K562 (cell line): ENCODE data around the gene FAM124A.

Source experiments
- BCL6 ChIP-seq: fragments of 250-450 bp; sonication (Bioruptor Pico); IDR thresholded peaks from 2 replicates; pipeline ENCODE4 v1.4.0; 2020
- CAMTA2 ChIP-seq: fragments of 250-450 bp; sonication (Bioruptor Pico); conservative IDR thresholded peaks from 2 replicates; pipeline ENCODE4 v1.5.1; 2022
- TF ChIP-seq, protein P1 (sequence below): sonication (generic); formaldehyde crosslinking; IDR thresholded peaks from 2 replicates; pipeline ENCODE4 v1.8.0; 2023; ENCODE audit warnings: mild to moderate bottlenecking, missing genetic modification reagents
- TF ChIP-seq, protein P2 (sequence below), 3 experiments: IDR thresholded peaks in 2 of 3; conservative IDR thresholded peaks in 1 of 3; 2 replicates each; pipeline ENCODE4 v1.5.1; 2011 to 2012; ENCODE audit warnings: low read length in 3 of 3, mild to moderate bottlenecking in 3 of 3, control low read depth in 2 of 3, improper control_type of control experiment in 1 of 3, inconsistent platforms in 1 of 3, low read depth in 1 of 3, mixed read lengths in 1 of 3, moderate library complexity in 1 of 3; ENCODE audit not compliant: insufficient read depth in 2 of 3
- TF ChIP-seq, protein P3 (sequence below): sonication (generic); formaldehyde crosslinking; IDR thresholded peaks from 2 replicates; pipeline ENCODE4 v1.5.0; 2020; ENCODE audit warnings: missing genetic modification reagents
- TF ChIP-seq, protein P4 (sequence below): sonication (generic); formaldehyde crosslinking; IDR thresholded peaks from 2 replicates; pipeline ENCODE4 v1.8.1; 2023; ENCODE audit warnings: mild to moderate bottlenecking, missing genetic modification reagents, moderate library complexity
- TF ChIP-seq, protein P5 (sequence below), 2 experiments: fragments of 450-650 bp in 1 of 2; sonication (generic) in 1 of 2; formaldehyde crosslinking in 1 of 2; IDR thresholded peaks in 1 of 2; conservative IDR thresholded peaks in 1 of 2; 2 replicates each; pipeline versions ENCODE4 v1.6.1 to v1.8.1; 2016 to 2023; ENCODE audit warnings: mild to moderate bottlenecking in 2 of 2, moderate library complexity in 2 of 2, inconsistent platforms in 1 of 2, missing genetic modification reagents in 1 of 2
- TF ChIP-seq, protein P6 (sequence below), 2 experiments: fragments of 450-650 bp; formaldehyde crosslinking in 1 of 2; IDR thresholded peaks; 2 replicates each; pipeline versions ENCODE4 v1.4.0 to v1.6.1; 2014 to 2020; ENCODE audit warnings: mild to moderate bottlenecking in 2 of 2, borderline replicate concordance in 1 of 2, low read depth in 1 of 2

DNA sequence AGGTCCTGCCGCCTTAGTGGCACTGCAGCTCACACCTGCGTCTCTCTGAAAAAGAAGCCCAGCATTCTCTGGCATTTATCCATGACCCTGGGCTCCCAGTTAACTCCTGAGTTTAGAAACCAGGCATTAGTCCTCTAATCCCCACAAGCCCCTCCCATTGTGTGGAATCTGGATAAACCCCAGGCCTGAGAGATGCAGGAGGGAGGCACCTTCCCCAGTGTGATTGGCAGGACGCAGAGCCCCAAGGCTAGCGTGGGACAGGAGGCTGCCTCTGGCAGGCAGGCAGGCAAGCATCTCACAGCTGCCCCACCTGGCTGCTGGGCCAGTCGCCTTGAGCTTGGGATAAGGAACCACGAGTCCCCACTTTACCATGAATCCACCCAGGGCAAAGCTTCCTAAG, 106.3 kb downstream of the FAM124A start:
- TF ChIP-seq BCL6 (CRISPR knock-in tag) (no peak), CAMTA2 (CRISPR knock-in tag) (no peak)
- TF ChIP-seq, protein P1, sequence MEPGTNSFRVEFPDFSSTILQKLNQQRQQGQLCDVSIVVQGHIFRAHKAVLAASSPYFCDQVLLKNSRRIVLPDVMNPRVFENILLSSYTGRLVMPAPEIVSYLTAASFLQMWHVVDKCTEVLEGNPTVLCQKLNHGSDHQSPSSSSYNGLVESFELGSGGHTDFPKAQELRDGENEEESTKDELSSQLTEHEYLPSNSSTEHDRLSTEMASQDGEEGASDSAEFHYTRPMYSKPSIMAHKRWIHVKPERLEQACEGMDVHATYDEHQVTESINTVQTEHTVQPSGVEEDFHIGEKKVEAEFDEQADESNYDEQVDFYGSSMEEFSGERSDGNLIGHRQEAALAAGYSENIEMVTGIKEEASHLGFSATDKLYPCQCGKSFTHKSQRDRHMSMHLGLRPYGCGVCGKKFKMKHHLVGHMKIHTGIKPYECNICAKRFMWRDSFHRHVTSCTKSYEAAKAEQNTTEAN = no peak
- TF ChIP-seq, protein P2, sequence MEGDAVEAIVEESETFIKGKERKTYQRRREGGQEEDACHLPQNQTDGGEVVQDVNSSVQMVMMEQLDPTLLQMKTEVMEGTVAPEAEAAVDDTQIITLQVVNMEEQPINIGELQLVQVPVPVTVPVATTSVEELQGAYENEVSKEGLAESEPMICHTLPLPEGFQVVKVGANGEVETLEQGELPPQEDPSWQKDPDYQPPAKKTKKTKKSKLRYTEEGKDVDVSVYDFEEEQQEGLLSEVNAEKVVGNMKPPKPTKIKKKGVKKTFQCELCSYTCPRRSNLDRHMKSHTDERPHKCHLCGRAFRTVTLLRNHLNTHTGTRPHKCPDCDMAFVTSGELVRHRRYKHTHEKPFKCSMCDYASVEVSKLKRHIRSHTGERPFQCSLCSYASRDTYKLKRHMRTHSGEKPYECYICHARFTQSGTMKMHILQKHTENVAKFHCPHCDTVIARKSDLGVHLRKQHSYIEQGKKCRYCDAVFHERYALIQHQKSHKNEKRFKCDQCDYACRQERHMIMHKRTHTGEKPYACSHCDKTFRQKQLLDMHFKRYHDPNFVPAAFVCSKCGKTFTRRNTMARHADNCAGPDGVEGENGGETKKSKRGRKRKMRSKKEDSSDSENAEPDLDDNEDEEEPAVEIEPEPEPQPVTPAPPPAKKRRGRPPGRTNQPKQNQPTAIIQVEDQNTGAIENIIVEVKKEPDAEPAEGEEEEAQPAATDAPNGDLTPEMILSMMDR (IDR thresholded peaks at IDR 0.05 in 2 of 3, conservative IDR thresholded peaks at IDR 0.05 in 1 of 3; ENCODE audit: insufficient read depth in 2 of 3, low read depth in 1 of 3, low read length in 3 of 3) = no peak
- TF ChIP-seq, protein P3, sequence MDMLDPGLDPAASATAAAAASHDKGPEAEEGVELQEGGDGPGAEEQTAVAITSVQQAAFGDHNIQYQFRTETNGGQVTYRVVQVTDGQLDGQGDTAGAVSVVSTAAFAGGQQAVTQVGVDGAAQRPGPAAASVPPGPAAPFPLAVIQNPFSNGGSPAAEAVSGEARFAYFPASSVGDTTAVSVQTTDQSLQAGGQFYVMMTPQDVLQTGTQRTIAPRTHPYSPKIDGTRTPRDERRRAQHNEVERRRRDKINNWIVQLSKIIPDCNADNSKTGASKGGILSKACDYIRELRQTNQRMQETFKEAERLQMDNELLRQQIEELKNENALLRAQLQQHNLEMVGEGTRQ = no peak
- TF ChIP-seq, protein P4, sequence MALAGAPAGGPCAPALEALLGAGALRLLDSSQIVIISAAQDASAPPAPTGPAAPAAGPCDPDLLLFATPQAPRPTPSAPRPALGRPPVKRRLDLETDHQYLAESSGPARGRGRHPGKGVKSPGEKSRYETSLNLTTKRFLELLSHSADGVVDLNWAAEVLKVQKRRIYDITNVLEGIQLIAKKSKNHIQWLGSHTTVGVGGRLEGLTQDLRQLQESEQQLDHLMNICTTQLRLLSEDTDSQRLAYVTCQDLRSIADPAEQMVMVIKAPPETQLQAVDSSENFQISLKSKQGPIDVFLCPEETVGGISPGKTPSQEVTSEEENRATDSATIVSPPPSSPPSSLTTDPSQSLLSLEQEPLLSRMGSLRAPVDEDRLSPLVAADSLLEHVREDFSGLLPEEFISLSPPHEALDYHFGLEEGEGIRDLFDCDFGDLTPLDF (CRISPR knock-in tag) = no peak
- TF ChIP-seq, protein P5, sequence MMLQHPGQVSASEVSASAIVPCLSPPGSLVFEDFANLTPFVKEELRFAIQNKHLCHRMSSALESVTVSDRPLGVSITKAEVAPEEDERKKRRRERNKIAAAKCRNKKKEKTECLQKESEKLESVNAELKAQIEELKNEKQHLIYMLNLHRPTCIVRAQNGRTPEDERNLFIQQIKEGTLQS (IDR thresholded peaks at IDR 0.05) = no peak
- TF ChIP-seq, protein P5 (CRISPR knock-in tag; conservative IDR thresholded peaks at IDR 0.05) = no peak
- TF ChIP-seq, protein P6, sequence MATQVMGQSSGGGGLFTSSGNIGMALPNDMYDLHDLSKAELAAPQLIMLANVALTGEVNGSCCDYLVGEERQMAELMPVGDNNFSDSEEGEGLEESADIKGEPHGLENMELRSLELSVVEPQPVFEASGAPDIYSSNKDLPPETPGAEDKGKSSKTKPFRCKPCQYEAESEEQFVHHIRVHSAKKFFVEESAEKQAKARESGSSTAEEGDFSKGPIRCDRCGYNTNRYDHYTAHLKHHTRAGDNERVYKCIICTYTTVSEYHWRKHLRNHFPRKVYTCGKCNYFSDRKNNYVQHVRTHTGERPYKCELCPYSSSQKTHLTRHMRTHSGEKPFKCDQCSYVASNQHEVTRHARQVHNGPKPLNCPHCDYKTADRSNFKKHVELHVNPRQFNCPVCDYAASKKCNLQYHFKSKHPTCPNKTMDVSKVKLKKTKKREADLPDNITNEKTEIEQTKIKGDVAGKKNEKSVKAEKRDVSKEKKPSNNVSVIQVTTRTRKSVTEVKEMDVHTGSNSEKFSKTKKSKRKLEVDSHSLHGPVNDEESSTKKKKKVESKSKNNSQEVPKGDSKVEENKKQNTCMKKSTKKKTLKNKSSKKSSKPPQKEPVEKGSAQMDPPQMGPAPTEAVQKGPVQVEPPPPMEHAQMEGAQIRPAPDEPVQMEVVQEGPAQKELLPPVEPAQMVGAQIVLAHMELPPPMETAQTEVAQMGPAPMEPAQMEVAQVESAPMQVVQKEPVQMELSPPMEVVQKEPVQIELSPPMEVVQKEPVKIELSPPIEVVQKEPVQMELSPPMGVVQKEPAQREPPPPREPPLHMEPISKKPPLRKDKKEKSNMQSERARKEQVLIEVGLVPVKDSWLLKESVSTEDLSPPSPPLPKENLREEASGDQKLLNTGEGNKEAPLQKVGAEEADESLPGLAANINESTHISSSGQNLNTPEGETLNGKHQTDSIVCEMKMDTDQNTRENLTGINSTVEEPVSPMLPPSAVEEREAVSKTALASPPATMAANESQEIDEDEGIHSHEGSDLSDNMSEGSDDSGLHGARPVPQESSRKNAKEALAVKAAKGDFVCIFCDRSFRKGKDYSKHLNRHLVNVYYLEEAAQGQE (IDR thresholded peaks at IDR 0.05; ENCODE audit: borderline replicate concordance) = no peak
- TF ChIP-seq, protein P6 (CRISPR knock-in tag; IDR thresholded peaks at IDR 0.05; ENCODE audit: low read depth) = no peak
